OCI-LY1 (cell line): Measurements from ENCODE around the gene PABPC3.

Experiments used
- EZH2 ChIP-seq: fragments of 200-600 bp; sonication (generic), shearing (Covaris generic); IDR thresholded peaks from 2 replicates; pipeline ENCODE4 v1.8.0; 2017; ENCODE audit warnings: borderline replicate concordance, mixed run types, mild to moderate bottlenecking, antibody characterized with exemption, low read length, moderate library complexity, mixed read lengths
- TF ChIP-seq, protein P1 (sequence below): fragments of 200-600 bp; sonication (generic), shearing (Covaris generic); IDR thresholded peaks from 2 replicates; pipeline ENCODE4 v1.5.1; 2017; ENCODE audit warnings: mild to moderate bottlenecking, antibody characterized with exemption, low read length, moderate library complexity, mixed read lengths

GRCh38 chr13:25069911-25070310 lies 26.0 kb upstream of the PABPC3 start:
- no peak for TF ChIP-seq EZH2
- TF ChIP-seq, protein P1, sequence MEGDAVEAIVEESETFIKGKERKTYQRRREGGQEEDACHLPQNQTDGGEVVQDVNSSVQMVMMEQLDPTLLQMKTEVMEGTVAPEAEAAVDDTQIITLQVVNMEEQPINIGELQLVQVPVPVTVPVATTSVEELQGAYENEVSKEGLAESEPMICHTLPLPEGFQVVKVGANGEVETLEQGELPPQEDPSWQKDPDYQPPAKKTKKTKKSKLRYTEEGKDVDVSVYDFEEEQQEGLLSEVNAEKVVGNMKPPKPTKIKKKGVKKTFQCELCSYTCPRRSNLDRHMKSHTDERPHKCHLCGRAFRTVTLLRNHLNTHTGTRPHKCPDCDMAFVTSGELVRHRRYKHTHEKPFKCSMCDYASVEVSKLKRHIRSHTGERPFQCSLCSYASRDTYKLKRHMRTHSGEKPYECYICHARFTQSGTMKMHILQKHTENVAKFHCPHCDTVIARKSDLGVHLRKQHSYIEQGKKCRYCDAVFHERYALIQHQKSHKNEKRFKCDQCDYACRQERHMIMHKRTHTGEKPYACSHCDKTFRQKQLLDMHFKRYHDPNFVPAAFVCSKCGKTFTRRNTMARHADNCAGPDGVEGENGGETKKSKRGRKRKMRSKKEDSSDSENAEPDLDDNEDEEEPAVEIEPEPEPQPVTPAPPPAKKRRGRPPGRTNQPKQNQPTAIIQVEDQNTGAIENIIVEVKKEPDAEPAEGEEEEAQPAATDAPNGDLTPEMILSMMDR, result no peak
